Astrocyte (in vitro differentiated cells and primary cell): ENCODE data around the gene LRFN5.

Experiments used
- EZH2 ChIP-seq: IDR thresholded peaks from 2 replicates; pipeline ENCODE4 v1.6.1; 2012; ENCODE audit warnings: mild to moderate bottlenecking, low read length, inconsistent platforms; ENCODE audit not compliant: insufficient read depth
- TF ChIP-seq, protein P1 (sequence below): IDR thresholded peaks from 2 replicates; pipeline ENCODE4 v1.5.1; 2011; ENCODE audit warnings: low read depth, mild to moderate bottlenecking, inconsistent platforms, low read length, moderate library complexity; ENCODE audit not compliant: insufficient read depth

DNA sequence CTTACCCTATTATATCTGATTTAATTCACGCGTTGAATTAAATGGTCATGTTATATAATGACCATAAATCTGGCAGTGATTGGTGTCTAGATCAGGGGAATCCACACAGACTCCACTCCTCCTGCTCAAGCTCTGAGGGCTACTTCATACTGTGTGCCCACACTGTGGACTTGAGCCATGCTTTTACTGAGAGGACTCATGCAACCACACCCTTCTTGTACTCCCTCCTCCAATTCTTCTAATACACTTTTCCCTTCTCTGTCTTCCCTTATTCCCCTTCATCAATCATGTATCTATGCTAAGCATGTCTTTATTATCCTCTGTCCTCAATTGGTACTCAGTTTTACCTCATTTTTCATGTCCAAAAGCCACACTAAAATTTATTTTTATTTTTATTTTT lies 37.7 kb upstream of the LRFN5 start:
- TF ChIP-seq, protein P1, sequence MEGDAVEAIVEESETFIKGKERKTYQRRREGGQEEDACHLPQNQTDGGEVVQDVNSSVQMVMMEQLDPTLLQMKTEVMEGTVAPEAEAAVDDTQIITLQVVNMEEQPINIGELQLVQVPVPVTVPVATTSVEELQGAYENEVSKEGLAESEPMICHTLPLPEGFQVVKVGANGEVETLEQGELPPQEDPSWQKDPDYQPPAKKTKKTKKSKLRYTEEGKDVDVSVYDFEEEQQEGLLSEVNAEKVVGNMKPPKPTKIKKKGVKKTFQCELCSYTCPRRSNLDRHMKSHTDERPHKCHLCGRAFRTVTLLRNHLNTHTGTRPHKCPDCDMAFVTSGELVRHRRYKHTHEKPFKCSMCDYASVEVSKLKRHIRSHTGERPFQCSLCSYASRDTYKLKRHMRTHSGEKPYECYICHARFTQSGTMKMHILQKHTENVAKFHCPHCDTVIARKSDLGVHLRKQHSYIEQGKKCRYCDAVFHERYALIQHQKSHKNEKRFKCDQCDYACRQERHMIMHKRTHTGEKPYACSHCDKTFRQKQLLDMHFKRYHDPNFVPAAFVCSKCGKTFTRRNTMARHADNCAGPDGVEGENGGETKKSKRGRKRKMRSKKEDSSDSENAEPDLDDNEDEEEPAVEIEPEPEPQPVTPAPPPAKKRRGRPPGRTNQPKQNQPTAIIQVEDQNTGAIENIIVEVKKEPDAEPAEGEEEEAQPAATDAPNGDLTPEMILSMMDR: no peak
- TF ChIP-seq EZH2: no peak
